ENCODE measurements around the gene AAMP.

GRCh38 chr2:218282173-218282991, 12.4 kb upstream of the AAMP start:
- TF ChIP-seq CTCF (IDR thresholded peaks at IDR 0.05), result no peak
- peak; percentile 28 for TF ChIP-seq POLR2AphosphoS5 (IDR thresholded peaks at IDR 0.05; ENCODE audit: insufficient read depth in 1 of 2, low read depth in 1 of 2)
